Fibroblast of villous mesenchyme (primary cell): Measurements from ENCODE around the gene RERE. TPM values are rescaled to one million over a fixed set of nuclear protein-coding genes. Genes with fewer than 3 reads are reported as not detected.
"Not testable (repeated sequence)": the region's sequence is repeated elsewhere in the genome, so short reads cannot be mapped to it uniquely, and the experiment has no call there.

ENCODE experiments used
- DNase-seq: peaks from one replicate; pipeline ENCODE4 v3.0.0-alpha.2; 2010; ENCODE audit warnings: low read depth
- H3K4me3 ChIP-seq: 2 replicates; pipeline ENCODE4 v1.5.1; 2011; ENCODE audit warnings: low read depth, mild to moderate bottlenecking, low read length
- CTCF ChIP-seq: IDR thresholded peaks from 2 replicates; pipeline ENCODE4 v1.5.1; 2012; ENCODE audit warnings: low read depth, mild to moderate bottlenecking, low read length; ENCODE audit not compliant: insufficient read depth
- total RNA-seq: library from RNA; depleted of rRNA; stranded (reverse); fragments of >200 nt; gene quantifications from 2 replicates; pipeline ENCODE4 v1.2.3, GENCODE V29; 2012

Gene RERE
- total RNA-seq, 1 donor, result 51.4 TPM

GRCh38 chr1:8739377-8739776 lies 78.1 kb downstream of the RERE start:
- TF ChIP-seq CTCF, result no peak
- DNase-seq, result no peak
- no peak overlapping the region for H3K4me3 ChIP-seq

- no peak for TF ChIP-seq CTCF
- H3K4me3 ChIP-seq, result no peak overlapping the region
- DNase-seq, result no peak
Measured at GRCh38 chr1:8736927-8737326, 80.5 kb downstream of the RERE start.

- H3K4me3 ChIP-seq, result no peak overlapping the region
- no peak for DNase-seq
- no peak for TF ChIP-seq CTCF
Measured at GRCh38 chr1:8733484-8733883, 84.0 kb downstream of the RERE start.

- TF ChIP-seq CTCF, result no peak
- no peak overlapping the region for H3K4me3 ChIP-seq
- no peak for DNase-seq
Measured at GRCh38 chr1:8731162-8731561, 86.3 kb downstream of the RERE start.

GRCh38 chr1:8728464-8728863 lies 89.0 kb downstream of the RERE start:
- TF ChIP-seq CTCF, result no peak
- no peak for DNase-seq
- no peak overlapping the region for H3K4me3 ChIP-seq

- H3K4me3 ChIP-seq, result no peak overlapping the region
- TF ChIP-seq CTCF, result no peak
- no peak for DNase-seq
Measured at GRCh38 chr1:8727809-8728213, 89.6 kb downstream of the RERE start.

- DNase-seq, H3K4me3 ChIP-seq: not testable (repeated sequence)
Measured at GRCh38 chr1:8727316-8727715, 90.1 kb downstream of the RERE start.

GRCh38 chr1:8726801-8727186 lies 90.6 kb downstream of the RERE start:
- H3K4me3 ChIP-seq, result not testable (repeated sequence)

More at GRCh38 chr1:8726801-8727186, 90.6 kb downstream of the RERE start:
- DNase-seq, result not testable (repeated sequence)
